Endodermal cell (in vitro differentiated cells): ENCODE measurements around the gene CAPN6. TPM values are rescaled to one million over a fixed set of nuclear protein-coding genes. Genes with fewer than 3 reads are reported as not detected.

Source experiments
- DNase-seq: peaks from one replicate; pipeline ENCODE4 v3.0.0-alpha.2; 2017
- H3K27ac ChIP-seq: 2 replicates; pipeline ENCODE4 v1.5.1; 2013; ENCODE audit warnings: mild to moderate bottlenecking, low read depth, low read length, moderate library complexity
- H3K27me3 ChIP-seq: 2 replicates; pipeline ENCODE4 v1.6.1; 2013; ENCODE audit warnings: mild to moderate bottlenecking, low read length, moderate library complexity; ENCODE audit not compliant: insufficient read depth, control insufficient read depth, poor library complexity, severe bottlenecking
- H3K36me3 ChIP-seq: 2 replicates; pipeline ENCODE4 v1.7.0; 2013; ENCODE audit warnings: mild to moderate bottlenecking, low read length, moderate library complexity; ENCODE audit not compliant: control insufficient read depth, insufficient read depth
- H3K4me1 ChIP-seq: one replicate; pipeline ENCODE4 v1.7.0; 2013; ENCODE audit warnings: low read length; ENCODE audit not compliant: control insufficient read depth, insufficient read depth
- H3K4me3 ChIP-seq: 2 replicates; pipeline ENCODE4 v1.5.1; 2013; ENCODE audit warnings: mild to moderate bottlenecking, low read length, moderate library complexity
- H3K9ac ChIP-seq: 2 replicates; pipeline ENCODE4 v1.6.1; 2013; ENCODE audit warnings: mild to moderate bottlenecking, low read length, moderate library complexity; ENCODE audit not compliant: poor library complexity, severe bottlenecking; ENCODE audit errors: extremely low read depth
- H3K9me3 ChIP-seq: 2 replicates; pipeline ENCODE4 v1.6.1; 2013; ENCODE audit warnings: mild to moderate bottlenecking, low read length, moderate library complexity; ENCODE audit not compliant: control insufficient read depth
- H3K27ac Mint-ChIP-seq: 2 replicates; pipeline ENCODE4 v1.8.0; 2020; ENCODE audit warnings: mixed read lengths
- H3K27me3 Mint-ChIP-seq: 2 replicates; pipeline ENCODE4 v1.8.0; 2021; ENCODE audit warnings: mild to moderate bottlenecking, mixed read lengths; ENCODE audit not compliant: insufficient read depth
- H3K36me3 Mint-ChIP-seq: 2 replicates; pipeline ENCODE4 v1.8.0; 2020; ENCODE audit warnings: low read depth, mixed read lengths
- H3K4me1 Mint-ChIP-seq: 2 replicates; pipeline ENCODE4 v1.8.0; 2020; ENCODE audit warnings: mixed read lengths
- H3K4me3 Mint-ChIP-seq: 2 replicates; pipeline ENCODE4 v1.8.0; 2020; ENCODE audit warnings: mild to moderate bottlenecking, moderate library complexity, mixed read lengths
- H3K9me3 Mint-ChIP-seq: 2 replicates; pipeline ENCODE4 v1.8.0; 2020; ENCODE audit warnings: mild to moderate bottlenecking, mixed read lengths
- CTCF ChIP-seq: fragments of 200-600 bp; sonication (generic); conservative IDR thresholded peaks from 2 replicates; pipeline ENCODE4 v1.5.0; 2021; ENCODE audit warnings: antibody characterized with exemption, mild to moderate bottlenecking
- WGBS, 2 experiments: methylation state at CpG; one replicate each; pipeline versions ENCODE4 v1.1.5 to v1.1.7; 2013; ENCODE audit warnings: missing lambda C conversion rate in 2 of 2, mixed read lengths in 1 of 2; ENCODE audit not compliant: insufficient coverage in 1 of 2, insufficient read length in 1 of 2; 5-methylcytosine and 5-hydroxymethylcytosine counted together
- long read RNA-seq, 4 experiments: library from polyadenylated mRNA in 2 of 4; library from RNA in 1 of 4; library from capped mRNA in 1 of 4; stranded (forward) in 3 of 4; unstranded in 1 of 4; transcript quantifications; one replicate each; pipeline ENCODE4 v2.0.0, GENCODE V29; 2020 to 2021; ENCODE audit warnings: inconsistent platforms in 1 of 4
- polyA plus RNA-seq, 2 experiments: library from polyadenylated mRNA; stranded (reverse); fragments of 50-300 nt; gene quantifications; one replicate each; pipeline ENCODE4 v1.2.3, GENCODE V29; 2013
- total RNA-seq, 2 donors: library from RNA; stranded (reverse); fragmentation: NEBNext Ultra II Directional in 1 of 2; extraction: Animal tissue kit (Norgen Biotek cat#: 25700) in 1 of 2; gene quantifications; 2 replicates in 1 of 2; 3 replicates in 1 of 2; pipeline ENCODE4 v1.2.1, GENCODE V29; 2021

CAPN6 gene
- total RNA-seq = 1 to 10 TPM in 1 of 2 donors, under 1 TPM in 1; 0.58 to 1.8 TPM
- polyA plus RNA-seq (2013, experiment 1 of 2) = 3.8 TPM
- polyA plus RNA-seq (2013, experiment 2 of 2) = 4.1 TPM
- long read RNA-seq, experiment 1 = 0 reads
- long read RNA-seq, experiment 2, partial matches to known transcripts = 0 of 2 reads
- long read RNA-seq, experiment 2, other reads (novel, unspliced or antisense) = 1 of 2 reads
- long read RNA-seq, experiment 3, transcript CAPN6-201 (13 exons, 3,568 nt) = major isoform, 5 of 6 reads
- long read RNA-seq, experiment 3, partial matches to known transcripts = 1 of 6 reads
- long read RNA-seq, experiment 3, other reads (novel, unspliced or antisense) = 0 of 6 reads
- long read RNA-seq, experiment 4 = 0 reads

GRCh38 chrX:111270339-111270738, at the start of gene CAPN6:
Gene CAPN6, minus strand, starts transcription at chrX:111270483. Its CDS starts 6,547 bp downstream, at chrX:111263936.
- Histone ChIP-seq H3K9me3 (no peaks in the 10 kb centered on the region), H3K4me1 (no peaks in the 10 kb centered on the region), H3K4me3 (no peak within 1 kb of the TSS), H3K27ac (no peak within 1 kb of the TSS), H3K36me3 (no peaks in the 10 kb centered on the region), H3K9ac (no peak within 1 kb of the TSS), H3K27me3 (no peaks in the 10 kb centered on the region)
- TF ChIP-seq CTCF = no peak
- Mint-ChIP-seq H3K4me3 (peak within 1 kb of the TSS; percentile 4), H3K27ac (no peak within 1 kb of the TSS), H3K4me1 (peaks cover 24% of the 10 kb centered on the region), H3K9me3 (no peaks in the 10 kb centered on the region), H3K27me3 (no peaks in the 10 kb centered on the region), H3K36me3 (no peaks in the 10 kb centered on the region)
- WGBS, 2 experiments = 60 to 71% methylated on average over 3 to 8 of the region's 8 CpGs
- peak; percentile 82 for DNase-seq

- H3K4me3 ChIP-seq = no peak overlapping the region
- 67 to 86% methylated on average over 1 to 4 of the region's 4 CpGs for WGBS, 2 experiments
- H3K9me3 Mint-ChIP-seq = no peaks in the 10 kb centered on the region
- H3K27me3 Mint-ChIP-seq = peaks cover 2% of the 10 kb centered on the region
- TF ChIP-seq CTCF = no peak
- H3K27ac Mint-ChIP-seq = no peak overlapping the region
- peak; percentile 56 for DNase-seq
- no peaks in the 10 kb centered on the region for H3K27me3 ChIP-seq
- no peaks in the 10 kb centered on the region for H3K36me3 Mint-ChIP-seq
- H3K36me3 ChIP-seq = no peaks in the 10 kb centered on the region
- H3K9me3 ChIP-seq = no peaks in the 10 kb centered on the region
- H3K27ac ChIP-seq = no peak overlapping the region
- H3K4me3 Mint-ChIP-seq = no peak overlapping the region
- peaks cover 11% of the 10 kb centered on the region for H3K4me1 Mint-ChIP-seq
- no peaks in the 10 kb centered on the region for H3K4me1 ChIP-seq
- H3K9ac ChIP-seq = no peak overlapping the region
Observed at GRCh38 chrX:111319451-111319850, 49.2 kb upstream of the CAPN6 start.

- H3K9ac ChIP-seq = no peak overlapping the region
- no peaks in the 10 kb centered on the region for H3K27me3 ChIP-seq
- H3K36me3 Mint-ChIP-seq = no peaks in the 10 kb centered on the region
- DNase-seq = no peak
- no peak overlapping the region for H3K4me3 Mint-ChIP-seq
- no peak overlapping the region for H3K4me3 ChIP-seq
- H3K36me3 ChIP-seq = no peaks in the 10 kb centered on the region
- H3K27ac ChIP-seq = no peak overlapping the region
- peaks cover 2% of the 10 kb centered on the region for H3K9me3 Mint-ChIP-seq
- no peak for TF ChIP-seq CTCF
- no peaks in the 10 kb centered on the region for H3K9me3 ChIP-seq
- peaks cover 2% of the 10 kb centered on the region for H3K27me3 Mint-ChIP-seq
- no peaks in the 10 kb centered on the region for H3K4me1 ChIP-seq
- no peak overlapping the region for H3K27ac Mint-ChIP-seq
- H3K4me1 Mint-ChIP-seq = peaks cover 11% of the 10 kb centered on the region
Observed at GRCh38 chrX:111318901-111319300, 48.6 kb upstream of the CAPN6 start.
